Measurements from ENCODE around the gene ADGRL3. TPM values are rescaled to one million over a fixed set of nuclear protein-coding genes. Genes with fewer than 3 reads are reported as not detected.
A peak's percentile ranks its signal among the peaks of the same experiment; 100 is the strongest.
"Not testable (repeated sequence)": the region's sequence is repeated elsewhere in the genome, so short reads cannot be mapped to it uniquely, and the experiment has no call there.

Gene ADGRL3
- polyA plus RNA-seq, 1 donor, result 31.1 TPM

DNA sequence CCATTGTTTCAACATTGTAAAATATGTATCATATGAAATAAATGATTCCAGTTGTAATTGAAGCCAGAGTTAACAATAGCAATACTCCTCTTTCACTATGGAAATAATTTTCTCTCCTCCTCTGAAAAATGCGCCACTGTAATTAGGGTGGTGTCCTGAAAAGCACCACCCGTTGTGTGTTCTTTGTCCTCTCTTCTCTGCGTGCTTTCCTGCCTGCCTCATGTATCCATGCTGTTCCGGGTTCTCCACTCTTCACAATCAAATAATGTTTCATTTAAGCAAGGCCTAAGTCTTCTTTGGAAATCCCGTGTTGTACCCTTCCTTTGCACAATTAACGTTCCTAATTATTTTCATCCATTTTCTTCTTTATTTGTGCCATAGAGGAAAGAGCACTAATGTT is 293.3 kb downstream of the ADGRL3 start:
- DNase-seq, result no peak

DNA sequence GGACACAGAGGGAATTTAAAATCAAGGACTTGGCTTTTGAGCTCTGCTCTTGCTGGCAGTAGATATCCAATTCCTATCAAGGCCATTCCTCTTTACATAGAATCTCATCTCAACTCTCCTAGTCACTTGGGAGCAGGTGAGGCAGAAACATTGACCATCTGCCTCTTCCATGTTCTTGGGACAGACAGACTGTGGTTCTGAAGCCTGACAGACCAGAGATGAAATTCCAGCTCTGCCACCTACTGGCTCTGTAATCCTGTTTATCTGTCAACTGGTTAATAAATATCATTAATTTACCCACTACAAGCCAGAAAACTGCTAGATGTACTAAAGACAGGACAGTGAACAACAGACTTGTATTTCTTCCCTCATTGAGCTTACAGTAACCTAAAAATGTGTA is 300.8 kb downstream of the ADGRL3 start:
- no peak for DNase-seq

DNA sequence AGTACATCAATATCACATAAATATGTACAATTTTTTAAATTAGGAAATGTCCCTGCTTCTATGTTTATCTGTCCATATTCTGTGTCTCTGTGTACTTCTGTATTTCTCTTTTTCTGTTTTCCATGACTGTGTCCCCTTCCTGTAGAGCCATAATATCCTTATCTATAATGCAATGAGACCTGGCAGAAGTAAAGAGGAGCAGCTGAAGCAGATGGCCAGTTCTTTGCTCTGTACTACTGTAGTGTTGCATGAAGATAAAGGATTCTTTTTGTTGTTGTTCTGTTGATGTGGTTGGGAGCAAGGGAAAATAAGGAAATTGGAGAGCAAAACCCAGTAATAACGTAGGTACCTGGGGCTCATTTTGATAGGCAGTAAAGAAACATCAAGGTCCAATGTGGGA is 301.7 kb downstream of the ADGRL3 start:
- DNase-seq, result no peak

DNA sequence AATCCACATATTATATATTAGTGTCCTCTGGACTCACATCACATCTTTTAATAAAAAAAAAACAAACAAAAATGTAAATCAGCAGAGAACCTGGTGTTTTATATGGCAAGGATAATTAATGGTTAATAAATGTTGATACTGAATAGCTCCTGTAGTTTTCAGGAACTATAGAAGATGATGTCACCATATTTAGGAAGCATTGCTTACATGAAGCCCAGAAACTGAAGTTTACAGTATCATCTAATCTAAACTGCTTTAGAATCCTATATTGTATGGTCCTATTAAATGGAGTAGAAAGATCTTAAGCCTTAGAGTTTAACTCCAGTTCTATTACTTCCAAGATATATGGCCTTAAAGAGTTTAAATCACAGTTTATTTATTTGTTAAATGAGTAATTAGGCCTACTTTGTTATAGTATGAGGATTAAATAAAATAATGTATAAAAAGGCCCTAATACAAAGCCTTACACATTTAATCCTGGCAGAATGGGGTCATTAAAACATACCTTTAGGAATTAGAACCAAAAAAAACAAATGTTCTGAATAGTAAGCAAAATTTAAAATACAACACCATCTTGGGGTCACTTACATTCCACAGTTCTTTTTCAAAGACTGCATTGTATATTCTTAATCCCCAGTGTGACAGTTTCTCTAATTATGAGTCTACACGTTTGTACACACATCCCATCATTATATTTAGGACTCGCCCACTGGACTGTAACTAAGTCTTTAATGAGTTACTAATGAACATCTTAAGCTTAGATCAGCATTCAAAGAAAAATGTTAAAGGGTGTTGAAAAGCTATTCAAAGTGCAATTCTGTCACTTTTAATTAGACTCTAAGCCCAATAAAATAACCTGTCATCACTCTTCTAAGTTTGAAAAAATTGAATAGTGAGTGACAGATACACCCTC is 305.9 kb downstream of the ADGRL3 start:
- no peak for DNase-seq

DNA sequence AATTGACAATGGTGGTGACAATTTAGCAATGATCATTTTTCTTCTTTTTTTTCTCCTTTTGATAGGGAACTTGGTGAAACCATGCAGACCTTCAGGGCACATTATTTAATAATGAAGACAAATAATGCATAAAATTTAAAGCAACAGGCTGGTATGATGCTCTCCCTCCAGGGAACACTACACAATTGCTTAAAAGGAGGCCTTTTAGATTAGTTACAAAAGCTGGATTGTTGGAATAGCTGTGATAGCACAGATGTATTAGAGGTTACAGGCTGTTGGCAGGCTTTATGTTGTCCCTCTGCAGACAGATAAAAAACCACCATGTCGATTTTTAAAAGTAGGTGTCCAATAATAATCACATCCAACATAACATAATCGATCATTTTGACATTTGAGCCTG is 307.0 kb downstream of the ADGRL3 start:
- no peak for DNase-seq

DNA sequence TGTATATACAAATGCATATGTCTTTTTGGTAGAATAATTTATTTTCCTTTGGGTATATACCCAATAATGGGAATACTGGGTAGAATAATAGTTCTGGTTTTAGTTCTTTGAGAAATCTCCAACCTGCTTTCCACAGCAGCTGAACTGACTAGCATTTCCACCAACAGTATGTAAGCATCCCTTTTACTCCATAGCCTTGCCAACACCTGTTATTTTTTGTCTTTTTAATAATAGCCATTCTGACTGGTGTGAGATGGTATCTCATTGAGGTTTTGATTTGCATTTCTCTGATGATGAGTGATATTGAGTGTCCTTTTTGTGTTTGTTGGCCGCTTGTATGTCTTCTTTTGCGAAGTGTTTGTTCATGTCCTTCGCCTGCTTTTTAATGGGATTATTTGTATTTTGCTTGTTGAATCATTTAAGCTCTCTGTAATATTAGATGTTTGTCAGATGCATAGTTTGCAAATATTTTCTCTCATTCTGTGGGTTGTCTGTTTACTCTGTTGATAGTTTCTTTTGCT is 309.7 kb downstream of the ADGRL3 start:
- DNase-seq, result not testable (repeated sequence)

DNA sequence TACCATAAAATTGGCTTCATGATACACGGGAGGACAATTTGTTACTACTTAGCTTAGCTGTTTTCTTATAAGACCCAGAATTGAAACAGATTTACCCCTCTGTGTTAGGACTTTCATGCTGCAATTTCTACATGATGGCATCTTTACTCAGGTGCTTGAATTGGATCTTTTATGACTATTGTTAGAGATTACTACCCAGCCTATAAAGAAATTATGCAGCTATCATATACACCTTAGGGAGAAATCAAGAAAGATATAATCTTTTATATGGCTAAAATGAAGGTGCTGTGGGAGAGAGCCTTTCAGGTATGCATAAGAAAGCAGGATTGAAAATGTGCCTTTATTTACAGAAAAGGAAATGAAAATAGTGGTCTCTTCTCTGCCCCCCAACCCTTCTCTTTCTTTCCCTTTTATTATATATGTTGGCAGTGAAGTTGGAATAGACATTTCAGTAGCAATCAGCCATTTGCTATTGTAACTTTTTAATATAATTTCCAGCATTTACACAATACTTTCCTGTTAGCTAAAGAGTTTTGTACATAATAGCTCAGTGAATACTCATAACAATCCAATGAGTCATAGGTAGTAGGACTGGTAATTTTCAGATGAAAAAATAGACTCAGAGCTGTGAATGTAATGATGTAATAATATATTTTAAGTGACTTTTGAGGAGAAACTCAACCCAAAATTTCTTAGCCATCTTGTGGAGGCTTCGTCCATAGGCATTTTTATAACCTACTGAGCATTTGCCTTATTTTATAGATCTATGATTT is 311.8 kb downstream of the ADGRL3 start:
- no peak for DNase-seq

DNA sequence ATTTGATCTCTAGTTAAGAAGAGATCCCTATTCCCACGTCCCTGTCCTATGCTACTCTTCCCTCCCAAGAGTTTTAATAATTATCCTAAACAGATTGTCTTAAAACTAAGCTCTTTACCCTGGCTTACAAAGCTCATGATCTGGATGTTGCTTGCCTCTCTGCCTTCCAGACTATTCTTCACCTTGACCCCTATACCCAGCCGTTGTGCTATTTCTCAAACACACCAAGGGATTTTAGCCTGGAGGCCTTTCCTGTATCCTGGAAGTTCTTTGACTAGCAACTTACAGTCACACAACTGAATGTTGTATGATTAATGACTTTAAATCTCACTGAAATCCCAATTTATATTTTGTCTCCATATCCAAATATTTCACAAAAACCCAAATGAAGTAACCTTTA is 314.9 kb downstream of the ADGRL3 start:
- DNase-seq, result no peak

DNA sequence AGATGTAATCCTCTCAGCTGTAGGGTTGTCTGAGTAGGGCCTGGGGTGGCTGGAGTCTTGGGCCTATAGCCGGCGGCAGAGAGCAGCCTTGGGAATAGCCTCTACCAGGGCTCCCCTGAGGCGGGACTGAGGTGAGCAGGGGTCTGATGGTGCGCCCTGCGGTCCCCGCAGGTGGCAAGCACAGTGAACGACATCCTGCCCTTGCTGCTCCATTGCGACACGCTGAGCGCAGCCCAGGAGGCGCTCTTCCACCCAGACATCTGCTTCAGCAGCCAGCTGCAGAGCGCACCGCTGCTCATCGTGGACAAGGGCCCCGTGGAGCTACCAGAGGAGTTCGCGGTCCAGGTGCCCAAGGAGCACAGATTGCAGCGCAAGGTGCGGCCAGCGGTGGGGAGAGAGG is 317.0 kb downstream of the ADGRL3 start:
- DNase-seq, result no peak

DNA sequence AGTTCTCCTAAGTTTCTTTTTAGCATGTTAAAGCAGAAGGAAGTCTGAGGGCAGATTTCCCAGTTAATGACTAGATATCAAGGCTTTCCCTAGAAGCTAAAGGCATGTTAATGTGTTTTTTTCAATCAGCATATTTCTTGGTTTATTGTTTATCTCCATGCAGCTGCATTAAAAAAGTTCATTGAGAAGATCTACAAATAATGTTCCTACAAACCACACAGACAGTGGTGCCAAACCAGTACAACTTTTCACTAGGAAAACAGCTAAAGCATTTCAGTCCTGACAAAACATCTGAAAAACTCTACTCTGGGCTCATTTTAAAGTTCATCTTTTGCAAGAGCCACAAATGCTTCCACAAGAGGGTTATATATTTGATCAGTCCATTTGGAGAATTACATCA is 320.0 kb downstream of the ADGRL3 start:
- no peak for DNase-seq

DNA sequence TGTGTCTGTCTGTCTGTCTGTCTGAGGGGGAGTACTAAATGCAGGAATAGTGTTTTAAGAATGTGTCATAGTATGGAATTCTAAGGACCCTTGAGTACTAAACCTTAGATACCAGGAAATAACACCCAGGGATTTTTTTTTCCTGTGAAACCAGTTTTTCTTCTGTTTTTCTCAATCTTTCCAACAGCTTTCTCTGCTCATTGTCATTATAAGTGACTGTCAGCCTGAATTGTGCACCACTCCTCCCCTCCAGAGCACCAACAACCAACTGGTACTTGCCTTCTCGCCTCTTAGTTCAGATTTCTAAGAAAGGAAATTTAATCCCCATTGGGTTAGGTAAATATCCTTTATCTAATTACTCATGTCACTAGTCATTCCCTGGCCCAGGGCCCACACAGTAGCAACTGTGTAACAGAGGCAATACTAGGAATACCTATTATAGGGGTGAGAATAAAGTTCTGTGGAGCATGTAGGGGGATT is 320.6 kb downstream of the ADGRL3 start:
- DNase-seq, result peak; percentile 54

DNA sequence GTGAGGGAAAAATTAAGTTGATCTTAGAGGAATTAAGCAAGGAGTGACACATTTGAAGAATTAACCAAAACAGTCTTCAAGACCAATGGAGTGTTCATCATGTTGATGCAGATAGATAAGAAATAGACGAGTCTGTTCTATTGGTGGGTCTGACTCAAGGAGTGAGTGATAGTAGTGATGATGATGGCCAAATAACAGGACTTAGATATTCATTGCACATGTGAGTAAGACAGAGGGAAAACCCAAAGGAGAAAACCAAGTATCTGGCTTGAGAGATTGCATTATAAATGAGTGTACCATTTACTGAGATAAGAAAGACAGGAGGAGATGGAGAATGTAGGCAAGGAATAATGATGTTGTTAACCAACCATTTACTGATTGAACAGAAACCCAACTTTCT is 321.3 kb downstream of the ADGRL3 start:
- DNase-seq, result no peak

DNA sequence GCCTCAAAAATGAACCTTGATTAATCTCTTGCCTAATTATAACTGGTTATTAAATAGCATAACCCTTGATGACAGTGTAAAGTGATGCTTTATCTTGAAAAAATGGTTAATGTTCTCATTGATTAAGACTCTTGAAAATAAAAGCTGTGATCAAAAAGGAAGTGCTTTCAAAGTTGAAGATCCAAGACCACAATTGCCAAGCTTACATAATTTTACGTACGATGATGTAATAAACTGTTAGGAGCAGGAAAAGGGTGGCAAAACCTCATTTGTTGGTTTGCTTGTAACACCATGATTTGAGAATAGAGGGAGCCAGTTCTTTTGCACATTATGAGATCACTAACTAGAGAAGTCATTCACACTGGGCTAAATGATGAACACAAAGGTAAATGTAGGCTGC is 322.2 kb downstream of the ADGRL3 start:
- no peak for DNase-seq

DNA sequence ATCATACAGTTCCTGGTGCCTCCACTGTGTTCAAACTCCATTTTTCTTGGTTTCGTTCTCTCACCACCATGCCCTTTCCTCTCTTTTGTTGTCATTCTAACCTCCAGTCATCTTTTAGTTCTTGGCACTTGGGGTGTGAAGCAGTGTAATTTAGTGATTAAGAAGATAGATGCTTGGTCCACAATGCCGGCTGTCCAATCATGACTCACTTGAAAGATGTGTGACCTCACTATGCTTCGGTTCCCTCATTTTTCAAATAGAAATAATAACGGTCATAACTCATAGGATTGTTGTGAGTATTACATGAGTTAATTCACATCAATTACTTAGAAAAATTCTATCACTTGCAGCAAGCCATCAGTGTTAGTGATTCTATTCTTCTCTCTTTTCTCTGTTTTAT is 327.8 kb downstream of the ADGRL3 start:
- no peak for DNase-seq

DNA sequence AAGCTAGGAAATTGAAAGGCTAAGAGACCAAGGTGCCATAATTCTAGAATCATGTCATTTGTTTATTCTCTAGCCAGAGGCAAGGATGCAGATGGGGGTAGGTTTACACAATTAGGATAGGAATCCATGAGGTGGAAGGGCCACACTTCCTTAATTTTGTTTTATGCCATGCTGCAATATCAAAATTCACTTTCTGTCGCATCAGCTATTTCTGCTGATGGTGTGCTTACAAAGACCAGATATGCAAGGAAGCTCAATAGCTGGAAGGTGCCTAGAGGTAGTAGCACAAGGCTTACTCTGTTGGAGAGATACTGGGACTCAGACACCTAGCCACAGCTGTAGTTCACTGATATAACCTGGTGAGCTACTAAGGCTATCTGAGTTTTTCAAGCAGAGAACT is 328.5 kb downstream of the ADGRL3 start:
- no peak for DNase-seq

DNA sequence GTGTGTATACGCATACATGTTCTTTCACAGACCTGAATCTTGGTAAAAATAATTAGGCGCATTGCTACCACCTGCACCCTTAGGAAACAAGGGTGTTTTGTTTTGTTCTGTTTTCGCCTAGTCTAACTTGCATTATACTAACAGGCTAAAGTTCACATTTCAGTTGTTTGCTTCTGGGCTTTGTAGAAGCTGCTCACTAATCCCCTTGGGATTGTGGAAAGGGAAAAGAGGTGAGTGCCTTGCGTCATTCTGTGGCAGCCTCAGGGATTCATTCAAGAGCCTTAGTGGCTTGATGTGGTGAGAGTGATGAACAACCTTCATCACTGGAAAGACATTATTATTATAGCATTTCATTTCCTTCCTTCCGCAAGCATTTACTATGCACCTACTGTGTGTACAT is 331.1 kb downstream of the ADGRL3 start:
- DNase-seq, result no peak

DNA sequence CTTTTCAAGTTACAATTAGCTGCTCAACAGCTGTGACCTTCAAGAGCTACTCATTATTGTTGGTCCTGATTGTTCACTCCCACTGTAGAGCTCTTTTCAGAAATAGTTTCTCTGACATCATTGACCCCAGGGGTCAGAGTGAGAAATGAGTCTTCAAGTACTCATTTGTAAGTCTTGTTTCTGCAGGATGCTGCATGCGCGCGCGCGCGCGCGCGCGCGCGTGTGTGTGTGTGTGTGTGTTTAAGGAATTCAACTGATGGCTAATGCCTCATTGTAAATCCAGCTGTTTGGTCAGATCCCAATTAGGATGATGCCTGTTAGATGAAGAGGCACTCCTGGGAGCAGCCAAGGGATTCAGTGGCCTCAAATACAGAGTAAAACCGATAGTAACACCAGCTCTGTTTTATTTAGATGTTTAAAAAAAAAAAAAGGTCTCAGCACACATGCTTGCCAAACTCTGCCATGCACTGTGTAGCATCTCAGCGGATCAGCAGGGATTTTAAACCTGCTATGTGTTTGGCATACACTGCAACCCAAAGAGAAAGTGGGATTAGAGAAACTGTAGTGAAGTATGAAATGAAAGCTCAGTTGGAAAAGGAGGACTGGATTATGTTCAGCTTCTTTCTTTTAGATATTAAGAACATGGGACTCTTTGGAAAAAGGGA is 332.3 kb downstream of the ADGRL3 start:
- peak; percentile 76 for DNase-seq

DNA sequence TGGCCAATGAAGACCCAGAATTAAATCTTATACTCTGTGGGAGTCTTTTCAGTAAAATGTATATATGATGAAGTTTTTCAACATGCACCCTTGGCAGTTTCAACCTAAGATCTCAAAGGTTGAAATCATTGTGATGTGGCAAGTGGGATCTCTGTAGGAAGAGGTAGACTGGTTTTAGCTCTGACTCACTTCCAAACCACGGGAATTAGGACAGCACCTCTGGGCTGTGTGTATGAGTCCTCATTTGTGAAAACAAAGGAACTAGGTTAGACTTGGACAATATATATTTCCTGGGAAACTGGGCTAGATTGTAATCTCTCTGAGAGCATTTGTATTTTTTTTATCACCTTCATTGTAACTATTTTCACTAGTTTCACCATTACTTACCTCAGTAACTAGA is 333.0 kb downstream of the ADGRL3 start:
- no peak for DNase-seq

DNA sequence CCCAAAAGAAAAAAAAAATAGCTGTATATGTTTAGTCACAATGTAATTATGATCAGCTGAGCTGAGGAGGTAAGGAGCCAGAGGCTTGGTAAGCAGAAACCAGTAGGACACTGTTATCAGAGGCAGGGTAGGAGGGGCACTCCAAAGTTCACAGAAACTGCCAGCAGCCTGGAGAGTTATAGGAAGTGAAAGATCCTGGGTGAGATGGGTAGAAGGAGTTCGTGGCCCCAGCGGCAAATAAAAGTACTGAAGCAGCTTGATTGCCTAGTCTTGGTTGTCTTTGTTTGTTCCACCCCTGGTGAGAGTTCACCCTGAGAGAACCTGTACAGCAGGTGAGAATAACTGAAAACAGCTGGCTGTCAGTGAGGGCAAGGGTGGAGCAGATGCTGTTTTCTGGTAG is 340.8 kb downstream of the ADGRL3 start:
- DNase-seq, result no peak

DNA sequence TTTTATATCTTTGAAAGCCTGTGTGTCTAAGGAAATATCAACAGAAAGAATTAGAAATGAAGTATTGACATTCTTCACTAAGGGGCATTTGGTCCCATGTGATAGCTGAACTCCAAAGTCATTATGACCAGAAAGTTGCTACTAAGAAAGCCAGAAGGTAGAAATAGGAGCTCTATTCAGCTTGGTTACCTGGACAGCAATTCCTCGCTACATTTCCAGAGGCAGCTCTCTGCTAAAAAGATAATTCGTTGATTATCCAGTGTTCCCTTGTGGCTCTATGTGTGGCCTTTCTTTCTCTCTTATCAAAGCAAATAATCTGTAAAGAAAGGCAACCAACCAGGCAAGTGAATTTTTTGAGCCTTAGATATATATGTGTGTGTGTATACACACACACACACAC is 341.3 kb downstream of the ADGRL3 start:
- DNase-seq, result no peak

DNA sequence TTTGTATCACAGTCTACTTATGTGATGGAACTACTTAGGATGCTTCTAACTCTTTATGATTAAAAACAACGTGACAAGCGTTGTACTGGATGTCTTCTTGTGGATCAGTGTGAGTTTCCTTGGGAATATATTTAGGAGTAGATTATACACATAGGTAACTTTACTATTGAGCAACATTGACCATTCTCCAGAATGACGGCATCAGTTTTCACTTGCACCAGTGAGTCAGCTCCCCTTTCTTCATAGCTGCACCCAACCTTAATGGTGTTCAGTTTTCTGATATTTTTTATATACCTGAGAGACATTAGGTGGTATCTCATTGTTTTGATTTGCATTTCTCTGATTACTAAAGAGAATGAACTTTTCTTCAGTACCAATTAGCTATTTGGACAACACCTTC is 343.9 kb downstream of the ADGRL3 start:
- no peak for DNase-seq

DNA sequence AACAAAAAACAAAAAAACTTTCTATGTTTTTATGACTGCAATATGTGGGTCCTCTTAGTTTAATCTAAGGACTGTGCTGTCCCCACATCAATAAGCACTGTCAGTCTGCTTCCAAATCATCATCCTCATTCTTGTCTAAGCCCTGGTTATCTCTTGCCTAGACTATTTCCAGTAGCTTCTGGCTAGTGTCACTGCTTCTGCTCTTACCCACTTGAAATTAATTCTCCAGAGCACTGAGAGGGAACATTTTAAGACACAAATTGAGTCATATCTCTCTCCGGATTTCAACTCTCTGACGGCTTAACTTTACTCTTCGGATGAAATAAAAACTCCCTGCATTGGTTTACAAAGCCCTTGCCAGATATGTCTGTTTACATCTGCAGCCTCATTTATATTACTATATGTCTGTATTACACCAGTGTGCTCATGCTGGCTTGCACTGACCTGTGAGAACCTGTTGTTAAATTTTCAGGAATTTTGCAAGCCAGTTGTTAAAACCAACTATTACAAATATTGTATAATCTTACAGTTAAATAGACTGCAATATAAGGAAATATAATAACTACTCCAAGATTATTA is 345.9 kb downstream of the ADGRL3 start:
- no peak for DNase-seq

All from left kidney (tissue), 2 donors.